Mesenchymal stem cell (in vitro differentiated cells and primary cell): ENCODE data around the gene OGFR.

Experiments
- DNase-seq: peaks from one replicate; pipeline ENCODE4 v3.0.0-alpha.2; 2013
- H2AFZ ChIP-seq: one replicate; pipeline ENCODE4 v1.6.1; 2013; ENCODE audit warnings: low read depth, mild to moderate bottlenecking, control low read depth, inconsistent platforms, low read length, moderate library complexity
- H2AK5ac ChIP-seq: 2 replicates; pipeline ENCODE4 v1.6.1; 2013; ENCODE audit warnings: low read length, moderate library complexity, mild to moderate bottlenecking, inconsistent platforms; ENCODE audit not compliant: severe bottlenecking
- H2BK120ac ChIP-seq: one replicate; pipeline ENCODE4 v1.6.1; 2013; ENCODE audit warnings: low read depth, mild to moderate bottlenecking, inconsistent platforms, low read length, moderate library complexity
- H2BK12ac ChIP-seq, 2 experiments: one replicate each; pipeline ENCODE4 v1.6.1; 2013; ENCODE audit warnings: inconsistent platforms in 2 of 2, low read length in 2 of 2, mild to moderate bottlenecking in 2 of 2, moderate library complexity in 2 of 2, control low read depth in 1 of 2
- H2BK15ac ChIP-seq: one replicate; pipeline ENCODE4 v1.6.1; 2013; ENCODE audit warnings: mild to moderate bottlenecking, low read depth, inconsistent platforms; ENCODE audit not compliant: poor library complexity, severe bottlenecking
- H2BK5ac ChIP-seq: 2 replicates; pipeline ENCODE4 v1.6.1; 2013; ENCODE audit warnings: low read depth, mild to moderate bottlenecking, low read length, control low read depth, inconsistent platforms; ENCODE audit not compliant: poor library complexity, severe bottlenecking
- H3K14ac ChIP-seq, 2 experiments: one replicate each; pipeline ENCODE4 v1.6.1; 2013; ENCODE audit warnings: inconsistent platforms in 2 of 2, low read length in 2 of 2, control low read depth in 1 of 2, mild to moderate bottlenecking in 1 of 2, moderate library complexity in 1 of 2
- H3K18ac ChIP-seq, 2 experiments: one replicate each; pipeline ENCODE4 v1.6.1; 2013; ENCODE audit warnings: inconsistent platforms in 2 of 2, low read length in 2 of 2, control low read depth in 1 of 2, low read depth in 1 of 2, mild to moderate bottlenecking in 1 of 2
- H3K23ac ChIP-seq, 2 experiments: one replicate each; pipeline ENCODE4 v1.6.1; 2013; ENCODE audit warnings: inconsistent platforms in 2 of 2, low read length in 2 of 2, mild to moderate bottlenecking in 2 of 2, moderate library complexity in 2 of 2, control low read depth in 1 of 2
- H3K27ac ChIP-seq: 2 replicates; pipeline ENCODE4 v1.5.1; 2013; ENCODE audit warnings: mild to moderate bottlenecking, moderate library complexity, low read length, control low read depth, inconsistent platforms; ENCODE audit not compliant: poor library complexity, severe bottlenecking
- H3K27me3 ChIP-seq, 2 experiments: 2 replicates each; pipeline versions ENCODE4 v1.6.1 to v1.7.0; 2013; ENCODE audit warnings: low read length in 2 of 2, mild to moderate bottlenecking in 2 of 2, moderate library complexity in 2 of 2, control low read depth in 1 of 2, inconsistent platforms in 1 of 2; ENCODE audit not compliant: control insufficient read depth in 1 of 2, insufficient read depth in 1 of 2
- H3K36me3 ChIP-seq, 2 experiments: 2 replicates each; pipeline versions ENCODE4 v1.6.1 to v1.7.0; 2013; ENCODE audit warnings: low read length in 2 of 2, control low read depth in 1 of 2, inconsistent platforms in 1 of 2, low read depth in 1 of 2, mild to moderate bottlenecking in 1 of 2; ENCODE audit not compliant: insufficient read depth in 2 of 2, control insufficient read depth in 1 of 2
- H3K4ac ChIP-seq, 2 experiments: one replicate each; pipeline ENCODE4 v1.6.1; 2013; ENCODE audit warnings: inconsistent platforms in 2 of 2, low read length in 2 of 2, mild to moderate bottlenecking in 2 of 2, moderate library complexity in 2 of 2, control low read depth in 1 of 2, low read depth in 1 of 2
- H3K4me1 ChIP-seq: 2 replicates; pipeline ENCODE4 v1.6.1; 2013; ENCODE audit warnings: low read depth, low read length, control low read depth; ENCODE audit not compliant: control insufficient read depth, insufficient read depth
- H3K4me2 ChIP-seq: 2 replicates; pipeline ENCODE4 v1.6.1; 2013; ENCODE audit warnings: low read length, mild to moderate bottlenecking, inconsistent platforms; ENCODE audit not compliant: poor library complexity, severe bottlenecking
- H3K4me3 ChIP-seq, 2 experiments: 2 replicates each; pipeline versions ENCODE4 v1.5.1 to v1.7.0; 2013; ENCODE audit warnings: low read length in 2 of 2, mild to moderate bottlenecking in 2 of 2, control low read depth in 1 of 2, low read depth in 1 of 2; ENCODE audit not compliant: insufficient read depth in 1 of 2
- H3K79me1 ChIP-seq: replicated peaks from 2 replicates; pipeline ENCODE4 v1.6.1; 2013; ENCODE audit warnings: mild to moderate bottlenecking, control low read depth, low read length, inconsistent platforms; ENCODE audit not compliant: poor library complexity, severe bottlenecking
- H3K9ac ChIP-seq: 2 replicates; pipeline ENCODE4 v1.7.0; 2013; ENCODE audit warnings: mild to moderate bottlenecking, low read length, moderate library complexity
- H3K9me3 ChIP-seq: 2 replicates; pipeline ENCODE4 v1.7.0; 2013; ENCODE audit warnings: mild to moderate bottlenecking, low read length; ENCODE audit not compliant: control insufficient read depth
- H4K8ac ChIP-seq: one replicate; pipeline ENCODE4 v1.6.1; 2013; ENCODE audit warnings: inconsistent platforms, mild to moderate bottlenecking, low read length, moderate library complexity
- H4K91ac ChIP-seq: one replicate; pipeline ENCODE4 v1.6.1; 2013; ENCODE audit warnings: mild to moderate bottlenecking, low read length, inconsistent platforms
- WGBS: methylation state at CpG from one replicate; pipeline ENCODE4 v1.1.7; 2013; ENCODE audit warnings: mixed read lengths; 5-methylcytosine and 5-hydroxymethylcytosine counted together

The OGFR gene

DNA sequence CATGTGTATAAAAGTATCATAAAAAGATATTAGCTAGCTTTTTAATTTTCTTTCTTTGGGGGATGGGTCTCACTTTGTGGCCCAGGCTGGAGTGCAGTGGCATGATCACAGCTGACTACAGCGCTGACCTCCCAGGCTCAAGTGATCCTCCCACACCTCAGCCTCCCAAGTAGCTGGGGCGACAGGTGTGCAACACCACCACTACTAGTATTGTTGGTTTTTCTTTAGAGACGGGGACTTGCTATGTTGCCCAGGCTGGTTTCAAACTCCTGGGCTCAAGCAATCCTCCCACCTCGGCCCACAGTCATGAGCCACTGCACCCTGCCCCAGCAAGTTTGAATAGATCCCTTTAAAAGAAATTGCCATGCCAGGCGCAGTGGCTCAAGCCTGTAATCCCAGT, 50.5 kb downstream of the OGFR start:
- Histone ChIP-seq H2AFZ (no peak overlapping the region), H3K18ac (no peak overlapping the region), H2BK5ac (no peak overlapping the region), H4K91ac (no peak overlapping the region), H3K9ac (no peak overlapping the region), H3K4me2 (no peak overlapping the region), H4K8ac (no peak overlapping the region), H2BK15ac (no peak overlapping the region), H2AK5ac (no peak overlapping the region), H3K4me3 (no peak overlapping the region), H2BK120ac (no peak overlapping the region), H3K36me3 (peaks cover 45 to 61% of the 10 kb centered on the region in 2 experiments), H3K23ac (no peak overlapping the region), H3K27me3 (no peaks in the 10 kb centered on the region), H3K4ac (no peak overlapping the region), H3K27ac (no peak overlapping the region), H3K14ac (no peak overlapping the region), H2BK12ac (no peak overlapping the region), H3K9me3 (no peaks in the 10 kb centered on the region), H3K79me1 (peaks cover 41% of the 10 kb centered on the region), H3K4me1 (peaks cover 13% of the 10 kb centered on the region)
- 95% methylated on average over 5 of the region's 5 CpGs for WGBS
- no peak for DNase-seq

- WGBS, result 94% methylated on average over 25 of the region's 25 CpGs
- Histone ChIP-seq H3K9ac (no peak overlapping the region), H4K8ac (no peak overlapping the region), H3K23ac (peak overlapping the region in 1 of 2 experiments; percentile 89), H2BK5ac (no peak overlapping the region), H3K4ac (no peak overlapping the region), H3K79me1 (peaks cover 37% of the 10 kb centered on the region), H3K4me1 (peaks cover 25% of the 10 kb centered on the region), H3K18ac (no peak overlapping the region), H2AFZ (no peak overlapping the region), H2BK15ac (no peak overlapping the region), H3K4me3 (no peak overlapping the region), H3K4me2 (no peak overlapping the region), H3K36me3 (peaks cover 34 to 50% of the 10 kb centered on the region in 2 experiments), H3K27ac (no peak overlapping the region), H3K27me3 (no peaks in the 10 kb centered on the region), H4K91ac (peak overlapping the region; percentile 39), H2BK12ac (peak overlapping the region in 1 of 2 experiments; percentile 34), H3K14ac (no peak overlapping the region), H2AK5ac (no peak overlapping the region), H2BK120ac (no peak overlapping the region), H3K9me3 (no peaks in the 10 kb centered on the region)
- DNase-seq, result no peak
Measured at GRCh38 chr20:62856931-62857619, 52.4 kb downstream of the OGFR start.

GRCh38 chr20:62858058-62858830, 53.6 kb downstream of the OGFR start:
- no peaks in the 10 kb centered on the region for H3K27me3 ChIP-seq
- H2BK12ac ChIP-seq, result no peak overlapping the region
- no peak overlapping the region for H3K23ac ChIP-seq
- peaks cover 29% of the 10 kb centered on the region for H3K79me1 ChIP-seq
- H2AFZ ChIP-seq, result no peak overlapping the region
- H3K4me3 ChIP-seq, result no peak overlapping the region
- no peak overlapping the region for H3K9ac ChIP-seq
- H4K91ac ChIP-seq, result no peak overlapping the region
- H2BK120ac ChIP-seq, result no peak overlapping the region
- 97% methylated on average over 14 of the region's 23 CpGs for WGBS
- peaks cover 24 to 39% of the 10 kb centered on the region in 2 experiments for H3K36me3 ChIP-seq
- no peak overlapping the region for H4K8ac ChIP-seq
- H2AK5ac ChIP-seq, result no peak overlapping the region
- H3K14ac ChIP-seq, result no peak overlapping the region
- DNase-seq, result no peak
- H2BK5ac ChIP-seq, result no peak overlapping the region
- no peak overlapping the region for H3K4me2 ChIP-seq
- no peaks in the 10 kb centered on the region for H3K9me3 ChIP-seq
- no peak overlapping the region for H3K27ac ChIP-seq
- peaks cover 27% of the 10 kb centered on the region for H3K4me1 ChIP-seq
- no peak overlapping the region for H3K4ac ChIP-seq
- no peak overlapping the region for H3K18ac ChIP-seq
- H2BK15ac ChIP-seq, result no peak overlapping the region

DNA sequence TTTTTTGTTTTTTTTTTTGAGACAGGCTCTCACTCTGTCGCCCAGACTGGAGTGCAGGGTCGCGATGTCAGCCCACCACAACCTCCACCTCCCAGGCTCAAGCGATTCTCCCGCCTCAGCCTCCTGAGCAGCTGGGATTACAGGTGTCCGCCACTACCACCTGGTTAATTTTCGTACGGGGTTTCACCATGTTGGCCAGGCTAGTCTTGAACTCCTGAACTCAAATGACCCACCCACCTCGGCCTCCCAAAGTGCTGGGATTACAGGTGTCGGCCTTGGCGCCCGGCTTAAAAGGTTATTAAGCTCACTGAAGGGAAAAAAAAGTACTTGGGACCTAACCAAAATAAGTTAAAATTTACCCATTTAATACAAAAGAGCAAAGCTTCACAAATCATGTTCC, 55.1 kb downstream of the OGFR start:
- Histone ChIP-seq H4K91ac (no peak overlapping the region), H2BK120ac (no peak overlapping the region), H3K27me3 (no peaks in the 10 kb centered on the region), H3K9me3 (no peaks in the 10 kb centered on the region), H2BK5ac (no peak overlapping the region), H3K27ac (no peak overlapping the region), H3K4ac (no peak overlapping the region), H2AK5ac (no peak overlapping the region), H3K4me3 (peak overlapping the region in 1 of 2 experiments; percentile 72), H4K8ac (no peak overlapping the region), H3K18ac (no peak overlapping the region), H3K4me2 (no peak overlapping the region), H3K4me1 (peaks cover 27% of the 10 kb centered on the region), H3K9ac (peak overlapping the region; percentile 70), H3K23ac (no peak overlapping the region), H3K36me3 (peaks cover 17 to 26% of the 10 kb centered on the region in 2 experiments), H3K79me1 (peaks cover 23% of the 10 kb centered on the region), H2BK15ac (no peak overlapping the region), H3K14ac (no peak overlapping the region), H2AFZ (no peak overlapping the region), H2BK12ac (no peak overlapping the region)
- no peak for DNase-seq
- 96% methylated on average over 9 of the region's 12 CpGs for WGBS
